GM12875 (cell line): ENCODE measurements around the gene CCDC33.

Experiments
- H3K4me3 ChIP-seq: one replicate; pipeline ENCODE4 v1.5.1; 2011; ENCODE audit warnings: low read depth, low read length, control low read depth
- CTCF ChIP-seq: IDR thresholded peaks from 2 replicates; pipeline ENCODE4 v1.5.1; 2011; ENCODE audit warnings: low read depth, mild to moderate bottlenecking, control low read depth, inconsistent platforms, low read length, moderate library complexity, borderline replicate concordance; ENCODE audit not compliant: insufficient read depth

Gene CCDC33

GRCh38 chr15:74214324-74215021 lies 21.7 kb upstream of the CCDC33 start:
- TF ChIP-seq CTCF, result no peak
- no peak overlapping the region for H3K4me3 ChIP-seq

- TF ChIP-seq CTCF, result no peak
- no peak overlapping the region for H3K4me3 ChIP-seq
Measured at GRCh38 chr15:74215958-74216357, 20.2 kb upstream of the CCDC33 start.

- TF ChIP-seq CTCF, result no peak
- H3K4me3 ChIP-seq, result no peak overlapping the region
Measured at GRCh38 chr15:74216949-74217348, 19.2 kb upstream of the CCDC33 start.

GRCh38 chr15:74217907-74218885 lies 17.9 kb upstream of the CCDC33 start:
- TF ChIP-seq CTCF, result no peak
- H3K4me3 ChIP-seq, result no peak overlapping the region

- TF ChIP-seq CTCF, result no peak
- H3K4me3 ChIP-seq, result no peak overlapping the region
Measured at GRCh38 chr15:74220475-74221248, 15.5 kb upstream of the CCDC33 start.

- TF ChIP-seq CTCF, result no peak
- H3K4me3 ChIP-seq, result no peak overlapping the region
Measured at GRCh38 chr15:74221399-74222239, 14.5 kb upstream of the CCDC33 start.
